Neural cell (in vitro differentiated cells): ENCODE data around the gene SIL1.

Experiments
- EP300 ChIP-seq: fragments of 450-650 bp; conservative IDR thresholded peaks from 2 replicates; pipeline ENCODE4 v1.6.1; 2014; ENCODE audit warnings: antibody characterized with exemption, mild to moderate bottlenecking, moderate library complexity; ENCODE audit not compliant: poor library complexity, severe bottlenecking
- EZH2 ChIP-seq: fragments of 200-600, 300-800 bp; shearing (Covaris generic), sonication (generic); IDR thresholded peaks from 2 replicates; pipeline ENCODE4 v1.6.1; 2014; ENCODE audit warnings: antibody characterized with exemption, low read length, borderline replicate concordance, mild to moderate bottlenecking; ENCODE audit not compliant: insufficient read depth, poor library complexity, severe bottlenecking
- MXI1 ChIP-seq: fragments of 450-650 bp; conservative IDR thresholded peaks from 2 replicates; pipeline ENCODE4 v1.6.1; 2014; ENCODE audit warnings: antibody characterized with exemption, mild to moderate bottlenecking; ENCODE audit not compliant: poor library complexity, severe bottlenecking
- POLR2AphosphoS5 ChIP-seq: IDR thresholded peaks from 2 replicates; pipeline ENCODE4 v1.6.1; 2012
- RAD21 ChIP-seq: fragments of 450-650 bp; conservative IDR thresholded peaks from 2 replicates; pipeline ENCODE4 v1.6.1; 2014; ENCODE audit warnings: antibody characterized with exemption, mild to moderate bottlenecking, moderate library complexity
- SMC3 ChIP-seq: fragments of 450-650 bp; conservative IDR thresholded peaks from 2 replicates; pipeline ENCODE4 v1.6.1; 2014; ENCODE audit warnings: antibody characterized with exemption, mild to moderate bottlenecking, moderate library complexity; ENCODE audit not compliant: poor library complexity
- TAF1 ChIP-seq: IDR thresholded peaks from 2 replicates; pipeline ENCODE4 v1.6.1; 2012; ENCODE audit warnings: low read depth
- TF ChIP-seq, protein P1 (sequence below): fragments of 450-650 bp; IDR thresholded peaks from 2 replicates; pipeline ENCODE4 v1.5.1; 2014; ENCODE audit warnings: antibody characterized with exemption, mild to moderate bottlenecking, moderate library complexity; ENCODE audit not compliant: poor library complexity, severe bottlenecking
- TF ChIP-seq, protein P2 (sequence below): IDR thresholded peaks from 2 replicates; pipeline ENCODE4 v1.6.1; 2012; ENCODE audit warnings: borderline replicate concordance

DNA sequence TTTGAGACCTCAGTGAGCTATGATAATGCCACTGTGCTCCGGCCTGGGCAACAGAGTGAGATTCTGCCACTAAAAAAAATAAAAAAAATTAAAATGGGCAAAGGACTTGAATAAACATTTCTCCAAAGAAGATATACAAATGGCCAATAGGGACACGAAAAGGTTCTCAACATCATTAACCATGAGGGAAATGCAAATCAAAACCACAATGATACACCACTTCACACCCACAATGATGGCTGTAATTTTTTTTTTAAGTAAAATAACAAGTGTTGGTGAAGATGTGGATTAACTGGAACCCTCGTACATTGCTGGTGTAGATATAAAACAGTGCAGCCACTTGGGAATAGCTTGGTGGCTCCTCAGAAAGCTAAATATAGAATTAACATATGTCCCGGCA is 68.0 kb downstream of the SIL1 start:
- TF ChIP-seq EP300 (no peak), EZH2 (no peak), MXI1 (no peak), RAD21 (no peak), POLR2AphosphoS5 (no peak), SMC3 (no peak), TAF1 (no peak)
- TF ChIP-seq, protein P1, sequence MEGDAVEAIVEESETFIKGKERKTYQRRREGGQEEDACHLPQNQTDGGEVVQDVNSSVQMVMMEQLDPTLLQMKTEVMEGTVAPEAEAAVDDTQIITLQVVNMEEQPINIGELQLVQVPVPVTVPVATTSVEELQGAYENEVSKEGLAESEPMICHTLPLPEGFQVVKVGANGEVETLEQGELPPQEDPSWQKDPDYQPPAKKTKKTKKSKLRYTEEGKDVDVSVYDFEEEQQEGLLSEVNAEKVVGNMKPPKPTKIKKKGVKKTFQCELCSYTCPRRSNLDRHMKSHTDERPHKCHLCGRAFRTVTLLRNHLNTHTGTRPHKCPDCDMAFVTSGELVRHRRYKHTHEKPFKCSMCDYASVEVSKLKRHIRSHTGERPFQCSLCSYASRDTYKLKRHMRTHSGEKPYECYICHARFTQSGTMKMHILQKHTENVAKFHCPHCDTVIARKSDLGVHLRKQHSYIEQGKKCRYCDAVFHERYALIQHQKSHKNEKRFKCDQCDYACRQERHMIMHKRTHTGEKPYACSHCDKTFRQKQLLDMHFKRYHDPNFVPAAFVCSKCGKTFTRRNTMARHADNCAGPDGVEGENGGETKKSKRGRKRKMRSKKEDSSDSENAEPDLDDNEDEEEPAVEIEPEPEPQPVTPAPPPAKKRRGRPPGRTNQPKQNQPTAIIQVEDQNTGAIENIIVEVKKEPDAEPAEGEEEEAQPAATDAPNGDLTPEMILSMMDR, result no peak
- TF ChIP-seq, protein P2, sequence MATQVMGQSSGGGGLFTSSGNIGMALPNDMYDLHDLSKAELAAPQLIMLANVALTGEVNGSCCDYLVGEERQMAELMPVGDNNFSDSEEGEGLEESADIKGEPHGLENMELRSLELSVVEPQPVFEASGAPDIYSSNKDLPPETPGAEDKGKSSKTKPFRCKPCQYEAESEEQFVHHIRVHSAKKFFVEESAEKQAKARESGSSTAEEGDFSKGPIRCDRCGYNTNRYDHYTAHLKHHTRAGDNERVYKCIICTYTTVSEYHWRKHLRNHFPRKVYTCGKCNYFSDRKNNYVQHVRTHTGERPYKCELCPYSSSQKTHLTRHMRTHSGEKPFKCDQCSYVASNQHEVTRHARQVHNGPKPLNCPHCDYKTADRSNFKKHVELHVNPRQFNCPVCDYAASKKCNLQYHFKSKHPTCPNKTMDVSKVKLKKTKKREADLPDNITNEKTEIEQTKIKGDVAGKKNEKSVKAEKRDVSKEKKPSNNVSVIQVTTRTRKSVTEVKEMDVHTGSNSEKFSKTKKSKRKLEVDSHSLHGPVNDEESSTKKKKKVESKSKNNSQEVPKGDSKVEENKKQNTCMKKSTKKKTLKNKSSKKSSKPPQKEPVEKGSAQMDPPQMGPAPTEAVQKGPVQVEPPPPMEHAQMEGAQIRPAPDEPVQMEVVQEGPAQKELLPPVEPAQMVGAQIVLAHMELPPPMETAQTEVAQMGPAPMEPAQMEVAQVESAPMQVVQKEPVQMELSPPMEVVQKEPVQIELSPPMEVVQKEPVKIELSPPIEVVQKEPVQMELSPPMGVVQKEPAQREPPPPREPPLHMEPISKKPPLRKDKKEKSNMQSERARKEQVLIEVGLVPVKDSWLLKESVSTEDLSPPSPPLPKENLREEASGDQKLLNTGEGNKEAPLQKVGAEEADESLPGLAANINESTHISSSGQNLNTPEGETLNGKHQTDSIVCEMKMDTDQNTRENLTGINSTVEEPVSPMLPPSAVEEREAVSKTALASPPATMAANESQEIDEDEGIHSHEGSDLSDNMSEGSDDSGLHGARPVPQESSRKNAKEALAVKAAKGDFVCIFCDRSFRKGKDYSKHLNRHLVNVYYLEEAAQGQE, result no peak
